Measurements from ENCODE around the gene C22orf39.

Gene C22orf39

DNA sequence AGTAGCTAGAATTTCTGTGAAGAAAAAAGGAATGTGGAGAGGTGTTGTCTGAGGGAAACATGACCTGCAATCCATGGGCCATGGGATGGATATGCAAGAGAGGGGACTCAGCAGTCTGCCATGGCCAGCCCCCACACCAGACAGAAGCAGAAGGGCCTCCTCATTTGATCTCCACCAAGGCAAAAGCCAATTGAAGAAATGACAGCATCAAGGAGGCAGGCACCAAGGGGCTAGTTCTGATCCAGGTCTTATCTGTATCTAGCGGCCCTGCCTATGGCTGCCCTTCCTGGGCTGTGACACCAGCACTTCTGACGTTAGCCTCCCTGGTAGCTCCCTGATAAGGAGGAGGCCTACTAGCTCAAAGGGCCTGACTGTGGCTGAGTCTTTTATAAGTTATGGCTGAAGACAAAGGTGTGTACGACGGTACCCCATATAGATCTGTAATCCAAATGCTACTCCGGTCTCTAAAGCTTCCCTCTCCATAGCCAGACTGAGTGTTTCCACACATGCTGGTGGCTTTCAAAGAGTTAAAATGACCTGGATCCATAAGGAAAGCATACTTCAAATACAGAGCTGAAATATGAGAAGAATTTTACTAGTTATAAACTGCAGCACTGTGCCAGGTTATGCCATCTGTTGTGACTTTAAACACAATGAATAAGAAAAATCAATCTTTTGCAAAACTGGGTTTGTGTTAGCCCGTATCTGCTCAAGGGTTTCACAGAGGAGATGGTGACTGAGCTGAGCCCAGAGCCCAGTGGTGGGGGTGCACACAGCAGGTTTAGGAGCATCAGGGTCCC, 50.4 kb downstream of the C22orf39 start:
- no peak for DNase-seq

DNA sequence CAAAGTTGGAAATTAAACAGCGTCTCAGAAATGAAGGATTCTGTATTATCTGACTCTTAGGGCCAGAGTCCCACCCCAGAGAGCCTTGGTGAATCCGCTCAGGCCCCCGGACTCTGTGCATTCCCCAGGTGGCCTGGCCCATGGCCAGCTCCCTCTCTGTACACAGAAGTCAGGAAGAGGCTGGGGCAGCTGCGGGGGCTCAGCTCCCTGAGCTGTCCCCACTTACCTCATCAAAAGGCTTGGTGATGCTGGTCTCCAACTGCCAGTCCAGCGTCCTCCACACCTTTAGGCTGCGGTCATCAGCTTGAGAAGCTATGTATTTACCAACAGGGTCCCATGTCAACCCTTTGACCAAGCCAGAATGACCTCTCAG, 51.0 kb downstream of the C22orf39 start:
- DNase-seq, result no peak

DNA sequence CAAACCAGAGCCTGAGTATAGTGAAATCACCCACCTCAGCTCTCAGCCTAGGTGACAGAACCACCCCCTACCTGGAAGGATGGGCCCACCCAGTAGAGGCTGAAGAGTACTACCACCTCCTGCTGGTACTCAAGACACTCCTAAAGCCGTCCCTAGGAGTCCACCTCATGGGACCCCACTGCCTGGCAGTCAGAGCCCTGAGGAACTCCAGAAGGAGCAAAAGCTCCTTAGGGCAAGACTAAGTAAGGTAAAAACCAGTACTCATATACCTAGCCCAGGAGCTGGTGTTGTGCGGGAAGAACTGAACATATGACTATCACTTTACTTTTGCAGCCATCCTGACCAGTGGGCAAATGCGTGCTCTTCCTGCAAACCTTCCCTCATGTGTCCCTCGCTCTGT, 52.2 kb downstream of the C22orf39 start:
- no peak for DNase-seq

DNA sequence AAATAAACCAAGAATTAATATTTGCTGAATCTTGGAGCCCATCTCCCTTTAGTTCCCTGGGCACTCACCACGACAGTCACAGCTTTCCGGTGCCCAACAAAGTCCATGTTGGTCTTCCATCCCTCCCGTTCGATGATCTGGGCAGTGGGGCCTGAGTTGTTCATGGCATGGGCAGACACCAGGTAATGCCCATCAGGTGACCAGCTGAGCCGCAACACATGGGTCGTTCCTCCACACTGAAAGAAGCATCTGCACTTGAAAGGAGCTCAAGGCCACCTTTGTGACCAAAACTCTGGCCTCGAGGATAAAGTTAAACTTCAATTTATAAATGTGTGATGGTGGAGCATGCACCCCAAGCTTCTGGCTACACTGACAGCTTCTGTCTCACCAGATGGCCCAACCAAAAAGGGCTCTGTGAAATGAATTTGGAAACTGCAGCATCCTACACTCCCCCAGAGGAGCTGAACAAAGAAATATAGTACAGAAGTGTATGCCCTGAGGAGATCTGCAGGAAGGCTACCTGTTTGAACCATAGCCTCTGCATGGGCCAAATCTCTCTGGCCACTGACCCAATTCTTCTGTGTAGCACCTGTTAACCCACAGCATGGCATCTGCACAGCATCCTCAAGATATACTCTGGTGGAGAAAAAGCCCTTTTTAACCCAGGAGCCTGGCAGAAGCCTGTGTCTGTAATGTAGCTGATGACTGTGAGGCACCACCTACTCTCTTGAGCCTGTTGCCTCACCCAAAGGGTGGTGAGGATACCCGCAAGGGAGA, 53.0 kb downstream of the C22orf39 start:
- no peak for DNase-seq

DNA sequence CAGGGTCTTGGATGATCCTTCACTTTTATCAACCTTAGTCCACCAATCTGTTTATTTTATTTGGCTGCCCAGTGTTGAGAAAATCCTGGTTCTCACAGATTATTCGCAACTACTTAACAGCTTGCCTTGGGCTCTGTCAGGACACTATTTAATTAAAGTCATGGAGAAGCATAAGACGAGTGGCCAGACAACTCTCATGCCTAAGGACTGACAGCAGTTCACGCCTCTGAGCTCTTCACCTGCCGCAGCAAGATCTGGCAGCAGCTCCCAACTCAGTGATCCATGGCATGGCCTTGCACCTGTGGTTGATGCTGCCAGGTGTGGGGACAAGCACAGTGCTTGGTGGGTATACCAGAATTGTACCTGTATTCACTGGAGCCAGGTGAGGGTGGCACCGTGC, 53.8 kb downstream of the C22orf39 start:
- DNase-seq, result no peak

All from stimulated activated CD4-positive, alpha-beta T cell treated with anti-CD3 and anti-CD28 coated beads, Interleukin-2, amount 100 ng/mL, for 24 hours (primary cell).